ENCODE measurements around the gene ELOVL5.
A peak's percentile ranks its signal among the peaks of the same experiment; 100 is the strongest.
"Not testable (repeated sequence)": the region's sequence is repeated elsewhere in the genome, so short reads cannot be mapped to it uniquely, and the experiment has no call there.

Gene ELOVL5

DNA sequence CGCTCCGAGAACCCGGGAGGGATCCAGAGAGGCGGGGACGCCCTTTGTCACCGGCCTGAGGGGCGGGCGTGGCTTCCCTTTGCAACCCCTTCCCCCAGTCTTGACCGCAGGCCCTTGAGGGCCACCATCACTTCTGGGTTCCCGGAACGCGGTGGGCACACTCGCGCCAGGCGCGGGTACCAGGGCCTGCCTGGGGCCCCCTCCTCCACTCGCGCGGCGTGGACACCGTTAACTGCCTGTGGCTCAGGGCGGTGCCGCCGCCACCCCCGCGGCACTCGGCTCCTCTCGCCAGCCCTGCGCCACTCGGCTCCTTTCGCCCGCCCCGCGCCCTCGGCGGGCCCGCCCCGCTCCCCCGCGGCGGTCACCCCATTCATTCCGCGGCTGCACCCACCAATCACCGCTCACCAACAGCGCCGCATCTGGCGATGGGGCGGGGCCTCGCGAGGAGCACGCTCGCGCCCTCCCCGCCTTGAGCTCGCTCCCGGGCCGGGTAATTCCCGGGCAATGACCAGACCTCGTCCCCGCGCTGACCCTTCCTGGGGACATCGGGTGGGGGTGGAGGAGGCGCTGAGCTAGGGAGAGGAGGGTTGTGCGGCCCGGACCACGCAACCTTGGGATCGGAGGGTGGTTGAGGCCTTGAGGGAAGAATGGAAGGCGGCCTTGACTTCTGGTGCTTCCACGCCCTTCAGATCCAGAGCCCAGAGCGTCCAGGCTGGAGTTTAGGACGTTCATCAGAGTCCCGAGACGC lies 10.5 kb upstream of the ELOVL5 start:
- peak; percentile 98 for DNase-seq (ENCODE audit: low spot score)

DNA sequence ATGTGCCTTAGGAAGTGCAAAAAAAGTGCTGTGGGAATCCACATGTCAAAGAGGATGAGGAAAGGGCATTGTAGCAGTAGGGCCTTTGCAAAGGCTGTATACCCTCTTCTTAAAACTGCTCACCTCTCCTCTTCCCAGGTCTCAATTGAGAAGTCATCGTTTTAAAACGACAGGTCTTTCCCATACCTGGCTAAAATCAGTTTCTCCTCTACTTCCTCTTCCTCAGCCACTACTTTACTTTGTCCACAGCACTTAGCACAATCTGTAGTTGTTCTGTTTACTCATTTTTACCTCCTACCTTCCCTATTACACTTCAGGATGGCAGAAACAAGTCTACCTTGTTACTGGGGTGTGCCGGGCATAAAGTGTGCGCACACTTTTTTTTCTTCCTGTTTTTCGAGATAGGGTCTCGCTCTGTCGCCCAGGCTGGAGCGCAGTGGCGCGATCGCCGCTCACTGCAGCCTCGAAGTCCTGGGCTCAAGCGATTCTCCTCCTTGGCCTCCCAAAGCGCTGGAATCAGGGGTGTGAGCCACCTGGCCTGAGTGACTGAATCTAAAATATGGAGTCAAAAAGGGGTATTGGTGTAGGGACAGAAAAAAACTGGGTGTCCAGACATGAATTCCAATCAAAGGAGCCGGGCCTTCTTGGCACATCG lies 9.8 kb upstream of the ELOVL5 start:
- no peak for DNase-seq (ENCODE audit: low spot score)

DNA sequence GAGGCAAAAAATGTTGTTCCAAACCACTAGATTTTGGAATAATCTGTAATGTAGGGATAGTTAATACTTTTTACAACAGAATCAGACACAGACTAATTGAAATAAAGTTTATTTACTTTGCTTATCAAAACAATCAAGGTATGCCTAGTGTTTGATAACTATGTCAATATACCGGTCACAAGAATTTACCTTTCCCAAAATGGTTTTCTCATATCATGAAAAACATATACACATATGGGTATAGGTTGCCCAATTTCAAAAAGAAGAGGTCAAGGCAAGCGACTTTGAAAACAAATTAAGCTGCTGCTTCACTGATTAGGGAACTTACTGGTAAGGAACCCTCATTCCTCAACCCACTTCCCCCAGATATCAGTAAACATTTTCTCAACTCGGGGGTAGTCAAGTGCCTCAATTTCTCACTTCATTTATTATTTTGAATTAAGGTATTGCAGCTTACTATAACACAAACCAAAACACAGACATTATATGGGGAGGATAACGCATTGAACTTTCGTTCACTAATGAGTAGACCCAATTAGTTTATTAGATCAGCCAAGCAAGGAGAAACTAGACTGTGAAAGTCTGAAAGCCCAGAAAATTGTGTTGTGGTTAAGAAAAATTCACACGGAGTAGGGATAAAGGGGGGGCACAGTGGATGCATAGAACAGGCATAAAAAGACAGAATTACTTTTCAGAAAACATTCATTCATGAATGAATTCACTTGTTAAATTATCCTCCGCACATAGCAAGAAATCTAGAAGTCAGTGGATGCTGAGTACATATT lies 9.0 kb upstream of the ELOVL5 start:
- DNase-seq (ENCODE audit: low spot score), result no peak

DNA sequence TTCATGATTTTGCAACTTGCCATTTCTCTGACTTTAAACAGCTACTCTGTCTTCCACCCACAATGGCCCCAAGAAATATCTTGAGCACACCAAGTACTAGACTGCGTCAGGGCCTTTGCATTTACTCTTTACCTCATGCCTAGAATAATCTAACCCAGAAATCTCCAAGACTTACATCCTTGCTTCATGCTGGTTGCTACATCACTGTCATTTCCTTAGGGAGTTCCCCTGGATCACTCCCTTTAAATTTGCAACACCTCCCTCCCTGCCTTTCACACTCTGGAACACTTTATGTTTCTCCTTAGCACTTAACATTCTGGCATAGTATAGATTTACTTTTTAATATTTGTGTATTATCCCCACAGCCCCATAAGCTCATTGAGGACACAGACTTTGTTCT lies 4.9 kb upstream of the ELOVL5 start:
- DNase-seq (ENCODE audit: low spot score), result no peak

DNA sequence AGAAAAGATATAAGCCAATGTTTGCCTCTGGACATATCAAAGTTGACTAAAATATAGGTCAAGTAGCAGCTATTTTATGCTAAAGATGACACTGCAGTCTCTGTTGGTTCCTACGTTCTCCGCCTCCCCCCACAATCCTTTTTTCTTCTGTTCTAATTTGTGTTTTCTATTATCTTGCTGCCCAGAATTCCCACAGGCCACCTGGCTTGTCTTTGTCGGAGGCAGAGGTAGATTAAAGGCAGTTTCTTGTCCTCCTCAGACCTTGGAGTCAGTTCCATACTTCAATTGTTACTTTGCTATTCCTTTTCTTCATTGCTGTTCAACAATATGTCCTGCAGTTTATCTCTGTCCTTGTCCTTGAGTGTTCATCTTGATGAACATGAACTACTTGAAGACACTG lies 3.6 kb upstream of the ELOVL5 start:
- DNase-seq (ENCODE audit: low spot score), result no peak

DNA sequence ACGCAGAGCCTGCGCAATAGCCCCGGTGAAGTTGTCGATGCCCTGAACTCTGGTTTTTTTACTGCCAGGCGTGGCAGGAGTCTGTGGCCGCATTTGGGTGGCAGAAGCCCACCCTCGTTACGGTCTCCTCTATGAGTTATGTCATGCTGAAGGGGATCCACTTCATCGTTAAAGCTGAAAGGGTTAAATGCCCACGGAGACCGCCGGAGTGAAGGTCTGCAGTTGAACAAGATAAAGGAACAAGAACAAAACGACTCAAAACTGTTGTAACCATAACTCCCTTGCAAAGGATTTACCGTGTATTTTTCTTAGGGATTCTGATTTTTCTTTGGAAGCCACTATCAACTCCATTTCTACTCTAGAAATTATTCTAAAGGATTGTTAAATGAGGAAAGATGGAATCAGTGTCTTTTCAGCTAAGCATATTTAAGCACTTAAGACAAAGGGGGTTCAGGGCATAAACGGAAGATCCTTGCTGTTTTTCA lies 501 bp upstream of the ELOVL5 start:
- no peak for DNase-seq (ENCODE audit: low spot score)

DNA sequence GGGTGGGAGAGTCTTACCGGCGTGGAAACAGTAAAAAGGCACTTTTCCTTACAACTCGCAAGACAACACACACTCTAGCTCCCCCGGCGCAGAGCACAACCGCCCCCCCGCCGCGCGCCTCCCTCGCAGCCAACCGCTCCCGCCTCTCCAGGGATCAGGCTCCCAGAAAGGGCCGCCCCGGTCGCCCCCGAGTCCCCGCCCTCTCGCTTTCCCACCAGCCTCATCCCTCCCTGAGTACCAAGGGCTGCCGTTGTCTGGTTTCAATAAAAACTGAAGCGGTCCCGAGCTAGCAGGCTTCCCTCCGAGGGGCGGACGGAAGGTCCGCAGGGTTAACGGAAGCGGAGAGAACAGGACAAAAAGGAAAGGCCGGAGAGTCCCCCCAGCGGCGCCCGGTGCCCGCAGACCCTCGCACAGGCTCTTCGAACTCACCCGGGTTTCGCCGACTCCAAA lies 804 bp downstream of the ELOVL5 start:
- peak; percentile 62 for DNase-seq (ENCODE audit: low spot score)

DNA sequence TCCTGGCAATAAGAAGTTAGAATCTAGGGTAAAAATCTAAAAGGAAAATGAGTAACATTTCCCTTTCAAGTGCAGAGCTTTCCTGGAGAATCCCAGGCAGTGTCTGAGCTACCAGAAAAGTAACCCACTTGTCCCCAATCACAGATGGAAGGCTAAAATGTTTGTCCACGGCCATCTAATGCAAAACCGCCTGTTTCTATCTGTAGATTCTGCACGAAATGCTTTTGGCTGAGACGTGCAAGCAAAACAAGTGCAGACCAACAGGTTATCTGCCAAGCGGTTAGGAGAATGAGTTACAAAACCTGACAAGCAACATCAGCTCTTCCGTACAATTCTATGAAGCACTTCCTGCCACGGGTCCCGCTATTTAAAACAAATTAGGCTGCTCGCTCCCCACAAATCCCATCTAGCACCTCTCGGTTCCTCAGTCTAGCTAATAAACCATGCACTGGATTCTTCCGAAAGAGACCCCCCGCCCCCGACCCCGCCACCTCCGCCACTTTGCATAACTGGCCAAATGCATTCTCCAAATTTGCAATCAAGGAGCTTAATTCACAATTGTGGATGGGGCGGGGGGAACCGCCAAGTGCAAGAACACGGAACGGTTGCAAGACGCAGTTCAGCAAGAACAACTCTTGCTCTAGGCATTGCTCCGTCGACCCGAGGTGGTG lies 1.4 kb downstream of the ELOVL5 start:
- peak; percentile 29 for DNase-seq (ENCODE audit: low spot score)

DNA sequence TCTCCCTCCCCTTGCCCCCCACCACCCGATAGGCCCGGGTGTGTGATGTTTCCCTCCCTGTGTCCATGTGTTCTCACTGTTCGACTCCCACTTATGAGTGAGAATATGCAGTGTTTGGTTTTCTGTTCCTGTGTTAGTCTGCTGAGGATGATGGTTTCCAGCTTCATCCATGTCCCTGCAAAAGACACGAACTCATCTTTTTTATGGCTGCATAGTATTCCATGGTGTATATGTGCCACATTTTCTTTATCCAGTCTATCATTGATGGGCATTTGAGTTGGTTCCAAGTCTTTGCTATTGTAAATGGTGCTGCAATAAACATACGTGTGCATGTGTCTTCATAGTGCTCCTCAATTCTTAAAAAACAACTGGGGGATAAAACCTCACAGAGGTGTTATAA lies 2.7 kb downstream of the ELOVL5 start:
- DNase-seq (ENCODE audit: low spot score), result not testable (repeated sequence)

DNA sequence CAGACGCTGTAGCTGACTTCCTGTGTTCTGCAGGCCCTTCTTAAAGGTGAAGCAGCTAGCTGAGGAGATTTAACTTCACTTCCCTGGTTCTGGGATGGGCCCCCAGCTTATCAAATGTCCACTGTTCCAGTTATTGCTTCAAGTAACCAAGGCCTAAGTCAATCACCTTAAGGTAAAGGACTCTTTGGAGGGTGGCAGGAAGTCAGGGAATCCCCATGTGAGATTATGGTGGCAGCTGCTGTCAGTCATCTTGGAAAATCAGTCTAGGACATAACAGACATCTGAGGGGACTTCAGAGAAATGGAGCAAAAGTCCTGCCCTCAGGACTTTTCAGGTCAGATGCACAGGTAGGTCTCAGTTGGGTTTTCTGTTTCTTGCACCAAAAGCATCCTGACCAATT lies 3.8 kb downstream of the ELOVL5 start:
- DNase-seq (ENCODE audit: low spot score), result no peak

DNA sequence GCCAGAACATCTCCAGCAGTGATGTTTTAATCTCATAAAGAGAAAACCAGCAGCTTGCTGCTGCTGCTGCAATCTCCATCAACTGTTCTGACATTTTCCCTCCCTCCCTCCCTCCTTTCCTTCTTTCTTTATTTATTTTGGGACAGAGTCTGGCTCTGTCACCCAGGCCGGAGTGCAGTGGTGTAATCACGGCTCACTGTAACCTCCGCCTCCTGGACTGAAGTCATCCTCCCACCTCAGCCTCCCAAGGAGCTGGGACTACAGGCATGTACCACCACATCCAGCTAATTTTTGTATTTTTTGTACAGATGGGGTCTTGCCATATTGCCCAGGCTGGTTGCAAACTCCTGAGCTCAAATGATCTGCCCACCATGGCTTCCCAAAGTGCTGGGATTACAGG lies 5.7 kb downstream of the ELOVL5 start:
- DNase-seq (ENCODE audit: low spot score), result no peak

DNA sequence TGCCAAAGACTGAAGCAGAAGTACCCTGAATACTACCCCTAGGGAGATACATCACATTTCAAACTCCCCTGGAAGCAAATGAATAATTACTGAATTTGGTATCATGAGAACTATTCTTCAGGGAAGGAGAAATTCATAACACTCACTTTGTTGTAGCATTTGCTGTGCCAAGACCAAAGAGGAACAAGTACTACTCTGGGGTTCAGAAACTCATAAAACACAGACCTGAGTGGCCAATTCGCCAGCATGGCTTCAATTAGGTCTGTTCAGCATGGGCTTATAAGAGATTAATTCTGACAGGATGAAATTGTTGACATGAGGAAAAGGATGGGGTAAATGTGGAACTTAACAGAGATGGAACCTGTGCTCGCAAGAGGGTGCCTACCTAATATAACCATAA lies 6.5 kb downstream of the ELOVL5 start:
- DNase-seq (ENCODE audit: low spot score), result no peak

DNA sequence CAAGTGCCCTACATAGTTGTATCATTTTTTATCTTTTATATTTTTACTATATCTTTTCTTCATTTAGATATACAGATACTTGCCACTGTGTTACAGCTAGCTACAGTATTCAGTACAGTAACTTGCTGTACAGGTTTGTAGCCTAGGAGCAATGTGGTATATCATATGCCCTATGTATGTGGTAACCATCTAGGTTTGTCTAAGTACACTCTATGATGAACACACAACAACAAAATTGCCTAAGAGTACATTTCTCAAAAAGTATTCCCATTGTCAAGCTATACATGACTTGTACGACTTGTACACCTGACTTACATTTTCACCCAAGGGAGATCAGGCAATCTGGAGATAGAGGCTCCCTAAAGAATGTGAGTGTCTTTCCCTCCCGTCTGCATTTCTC lies 8.2 kb downstream of the ELOVL5 start:
- DNase-seq (ENCODE audit: low spot score), result no peak

DNA sequence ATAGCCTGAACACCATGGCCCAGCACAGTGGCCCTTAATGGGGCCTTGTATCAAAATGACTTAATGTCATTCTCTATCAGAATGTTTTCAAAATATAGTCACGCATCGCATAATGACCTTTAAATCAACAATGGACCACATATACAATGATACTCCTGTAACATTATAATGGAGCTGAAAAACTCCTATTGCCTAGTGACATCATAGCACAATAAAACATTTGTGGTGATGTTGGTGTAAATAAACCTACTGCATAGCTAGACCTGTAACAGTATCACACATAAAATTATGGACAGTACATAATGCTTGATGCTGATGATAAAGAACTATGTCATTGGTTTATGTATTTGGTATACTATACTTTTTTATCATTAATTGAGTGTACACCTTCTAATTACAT lies 9.3 kb downstream of the ELOVL5 start:
- no peak for DNase-seq (ENCODE audit: low spot score)

DNA sequence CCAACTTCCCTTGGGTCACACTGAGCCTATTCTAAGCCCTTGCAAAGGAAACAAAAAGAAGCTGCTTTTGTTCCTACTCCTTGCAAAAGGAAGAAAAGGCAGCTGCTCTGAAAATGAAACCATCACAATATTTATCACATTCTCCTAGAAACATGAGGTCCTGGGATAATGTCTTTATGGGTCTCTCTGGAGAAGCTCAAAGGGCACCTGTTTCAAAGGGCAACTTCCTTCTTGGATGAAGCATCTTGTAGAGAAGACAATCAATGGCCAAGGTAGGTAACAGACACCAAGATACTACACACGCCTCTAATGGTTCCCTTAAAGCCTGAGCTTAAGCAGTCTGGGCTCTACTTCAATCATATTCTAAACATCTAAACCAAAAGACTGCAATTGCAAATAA lies 10.4 kb downstream of the ELOVL5 start:
- no peak for DNase-seq (ENCODE audit: low spot score)

DNA sequence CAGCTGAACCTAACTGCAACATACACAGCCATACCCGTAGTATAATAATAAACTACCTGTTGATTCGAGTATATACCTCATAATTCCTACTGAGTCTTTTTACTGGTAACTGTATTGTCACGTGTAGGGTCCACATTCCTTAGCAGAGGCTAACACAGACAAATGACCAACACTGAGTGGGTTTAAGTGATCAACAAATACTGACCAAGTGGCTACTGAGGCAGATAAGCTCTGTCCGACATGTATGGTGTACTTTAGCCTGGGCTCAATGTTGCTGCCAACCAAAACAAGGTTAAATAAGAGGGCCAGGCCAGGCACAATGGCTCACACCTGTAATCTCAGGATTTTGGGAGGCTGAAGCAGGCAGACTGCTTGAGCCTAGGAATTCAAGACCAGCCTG lies 12.7 kb downstream of the ELOVL5 start:
- no peak for DNase-seq (ENCODE audit: low spot score)

DNA sequence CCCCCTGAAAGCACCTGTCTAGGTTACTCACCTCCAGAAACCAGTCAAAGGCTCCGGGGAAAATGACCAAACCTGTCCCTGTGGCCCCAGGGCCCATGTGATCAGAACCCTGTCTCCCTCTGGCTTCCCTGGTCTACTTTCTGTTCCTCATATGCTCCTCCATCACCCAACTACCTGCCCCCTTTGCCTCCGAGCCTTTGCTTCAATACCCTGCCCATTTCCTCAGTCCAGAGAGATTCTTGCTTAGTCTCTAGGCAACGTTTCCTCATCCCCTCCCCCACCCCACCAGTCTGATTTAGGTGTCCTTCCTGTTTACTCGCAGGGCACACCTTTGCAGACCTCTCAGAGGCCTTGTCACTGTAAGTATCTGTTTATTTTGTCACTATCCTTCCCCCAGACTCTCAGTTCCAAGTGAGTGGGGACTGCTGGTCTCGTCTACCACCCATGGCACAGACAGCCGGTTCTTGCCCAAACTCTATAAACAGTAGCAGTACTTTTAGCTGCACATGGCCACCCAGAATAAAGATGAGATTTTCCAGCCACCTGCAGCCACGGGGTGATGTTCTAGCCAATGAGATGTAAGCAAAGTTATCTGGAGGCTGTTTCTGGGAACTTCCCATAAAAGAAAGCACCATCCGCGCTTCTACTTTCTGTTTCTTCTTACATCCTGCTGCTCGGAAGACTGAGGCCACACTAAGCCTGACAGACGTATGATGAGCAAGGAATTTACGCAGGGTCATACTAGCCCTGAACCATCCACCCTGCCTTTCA lies 13.3 kb downstream of the ELOVL5 start:
- no peak for DNase-seq (ENCODE audit: low spot score)

DNA sequence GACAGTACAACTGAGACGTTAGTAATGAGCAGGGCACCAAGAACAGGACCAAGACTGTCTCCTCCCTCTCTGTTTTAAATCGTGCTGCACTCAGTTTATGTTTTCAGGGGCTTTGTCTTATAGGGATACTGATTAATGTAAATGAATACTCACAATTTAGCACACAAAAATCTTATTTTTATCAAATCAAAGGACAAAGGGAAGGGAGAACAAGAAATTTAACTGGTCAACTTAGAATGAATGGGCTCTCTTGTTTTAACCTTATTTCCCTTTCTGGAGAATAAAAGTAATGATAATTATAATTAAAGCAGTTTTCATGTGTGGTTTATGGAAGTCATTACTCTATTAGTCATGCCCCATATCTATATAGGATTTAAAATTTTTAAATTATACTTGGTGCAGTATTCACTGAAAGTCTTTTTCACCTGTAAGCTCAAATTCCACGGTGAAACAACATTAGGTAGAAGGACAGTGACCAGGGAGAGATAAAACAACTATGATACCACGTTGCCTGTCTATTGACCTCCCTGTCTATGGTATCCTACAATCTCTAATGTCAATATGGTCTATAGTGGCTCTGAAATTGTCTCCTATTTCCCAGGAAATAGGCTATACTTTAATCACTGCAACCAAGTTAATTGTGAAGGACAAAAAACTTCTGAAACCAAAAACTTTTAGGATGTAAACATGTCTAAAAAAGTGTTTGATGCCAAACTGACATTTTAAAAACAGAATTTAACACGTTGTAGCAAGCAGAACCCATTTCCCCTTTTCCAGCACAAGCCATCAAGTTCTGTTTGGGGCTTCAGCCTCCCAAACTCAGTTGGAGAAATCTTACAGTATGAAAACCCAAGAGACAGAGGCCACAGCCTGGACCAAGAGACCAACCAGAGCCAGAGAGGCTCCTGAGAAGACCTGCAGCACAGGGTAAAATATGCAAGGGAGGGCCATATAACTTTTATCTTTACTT lies 15.0 kb downstream of the ELOVL5 start:
- no peak for DNase-seq (ENCODE audit: low spot score)

DNA sequence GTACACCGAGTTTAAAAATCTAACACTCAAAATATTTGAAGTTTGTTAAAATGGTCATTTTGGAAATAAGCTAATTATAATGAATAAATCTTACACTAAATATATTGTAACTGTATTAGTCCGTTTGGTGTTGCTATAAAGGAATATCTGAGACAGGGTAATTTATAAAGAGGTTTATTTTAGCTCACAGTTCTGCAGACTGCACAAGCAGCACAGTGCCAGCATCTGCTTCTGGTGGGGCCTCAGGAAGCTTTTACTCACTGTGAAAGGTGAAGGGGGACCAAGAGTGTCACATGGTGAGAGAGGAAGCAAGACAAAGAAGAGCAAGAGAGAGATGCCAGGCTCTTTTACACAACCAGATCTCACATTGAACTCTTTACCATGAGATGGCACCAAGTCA lies 17.1 kb downstream of the ELOVL5 start:
- DNase-seq (ENCODE audit: low spot score), result no peak

DNA sequence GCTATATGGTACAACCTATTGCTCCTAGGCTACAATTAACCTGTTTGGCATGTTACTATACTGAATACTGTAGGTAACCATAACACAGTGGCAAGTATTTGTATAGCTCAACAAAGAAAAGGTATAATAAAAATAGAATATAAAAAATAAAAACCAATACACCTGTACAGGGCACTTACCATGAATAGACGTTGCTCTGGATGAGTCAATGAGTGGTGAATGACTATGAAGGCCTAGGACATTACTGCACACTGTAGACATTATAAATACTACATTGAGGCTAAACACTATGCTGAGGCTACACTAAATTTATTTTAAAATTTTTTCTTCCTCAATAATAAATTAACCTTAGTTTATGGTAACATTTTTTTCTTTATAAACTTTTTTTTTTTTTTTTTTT lies 18.6 kb downstream of the ELOVL5 start:
- no peak for DNase-seq (ENCODE audit: low spot score)

Data from kidney tubule cell (primary cell).